WI38 (cell line): Measurements from ENCODE around the gene MGAT1.
A peak's percentile ranks its signal among the peaks of the same experiment; 100 is the strongest.
"Not testable (repeated sequence)": the region's sequence is repeated elsewhere in the genome, so short reads cannot be mapped to it uniquely, and the experiment has no call there.

Experiments used
- H3K4me3 ChIP-seq: 2 replicates; pipeline ENCODE4 v1.5.1; 2011; ENCODE audit warnings: low read depth, mild to moderate bottlenecking, control low read depth, low read length
- TF ChIP-seq, protein P1 (sequence below): IDR thresholded peaks from 2 replicates; pipeline ENCODE4 v1.5.1; 2012; ENCODE audit warnings: low read depth, mild to moderate bottlenecking, control low read depth, low read length

Gene MGAT1

DNA sequence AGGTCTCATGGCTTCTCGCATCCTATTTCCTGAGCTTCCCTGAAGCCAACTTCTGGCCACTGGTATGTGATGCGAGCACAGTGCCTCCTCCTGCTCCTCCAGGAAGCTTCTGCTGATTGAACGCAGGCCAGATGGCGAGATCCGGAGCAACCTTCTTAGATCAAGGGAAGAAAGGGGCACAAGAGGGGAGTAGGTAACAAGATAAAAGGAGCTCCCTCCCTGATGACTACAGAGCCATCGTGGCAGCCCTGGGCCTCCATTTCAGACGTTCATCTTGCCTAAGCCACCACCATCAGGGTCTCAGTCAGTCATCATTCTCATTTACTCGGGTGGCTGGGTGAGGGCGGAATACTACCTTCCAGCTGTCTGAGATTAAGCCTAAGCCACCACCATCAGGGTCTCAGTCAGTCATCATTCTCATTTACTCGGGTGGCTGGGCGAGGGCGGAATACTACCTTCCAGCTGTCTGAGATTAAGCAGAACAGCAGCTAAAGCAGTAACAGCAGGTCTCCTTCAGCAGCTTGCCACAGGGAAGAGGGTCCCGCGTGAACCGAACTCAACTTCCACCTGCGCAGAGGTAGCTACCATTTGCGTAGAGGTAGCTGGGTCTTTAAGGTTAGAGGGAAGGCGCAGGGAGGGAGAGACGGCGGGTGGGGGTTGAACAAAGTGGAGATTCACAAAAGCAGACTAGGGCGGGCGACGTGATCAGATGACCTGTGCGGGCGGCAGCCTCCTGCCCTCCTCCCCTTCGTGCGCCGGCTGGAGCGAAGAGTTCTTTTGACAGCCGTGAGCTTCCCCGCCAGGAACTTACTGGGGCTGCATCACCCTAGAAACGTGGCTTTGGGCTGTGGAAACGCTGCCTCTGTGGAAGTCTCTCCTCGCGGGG lies 27.9 kb upstream of the MGAT1 start:
- H3K4me3 ChIP-seq, result peak overlapping the region; percentile 81
- TF ChIP-seq, protein P1, sequence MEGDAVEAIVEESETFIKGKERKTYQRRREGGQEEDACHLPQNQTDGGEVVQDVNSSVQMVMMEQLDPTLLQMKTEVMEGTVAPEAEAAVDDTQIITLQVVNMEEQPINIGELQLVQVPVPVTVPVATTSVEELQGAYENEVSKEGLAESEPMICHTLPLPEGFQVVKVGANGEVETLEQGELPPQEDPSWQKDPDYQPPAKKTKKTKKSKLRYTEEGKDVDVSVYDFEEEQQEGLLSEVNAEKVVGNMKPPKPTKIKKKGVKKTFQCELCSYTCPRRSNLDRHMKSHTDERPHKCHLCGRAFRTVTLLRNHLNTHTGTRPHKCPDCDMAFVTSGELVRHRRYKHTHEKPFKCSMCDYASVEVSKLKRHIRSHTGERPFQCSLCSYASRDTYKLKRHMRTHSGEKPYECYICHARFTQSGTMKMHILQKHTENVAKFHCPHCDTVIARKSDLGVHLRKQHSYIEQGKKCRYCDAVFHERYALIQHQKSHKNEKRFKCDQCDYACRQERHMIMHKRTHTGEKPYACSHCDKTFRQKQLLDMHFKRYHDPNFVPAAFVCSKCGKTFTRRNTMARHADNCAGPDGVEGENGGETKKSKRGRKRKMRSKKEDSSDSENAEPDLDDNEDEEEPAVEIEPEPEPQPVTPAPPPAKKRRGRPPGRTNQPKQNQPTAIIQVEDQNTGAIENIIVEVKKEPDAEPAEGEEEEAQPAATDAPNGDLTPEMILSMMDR, result no peak

- H3K4me3 ChIP-seq, result no peak overlapping the region
- TF ChIP-seq, protein P1, result no peak
Observed at GRCh38 chr5:180829726-180830125, 27.1 kb upstream of the MGAT1 start.

DNA sequence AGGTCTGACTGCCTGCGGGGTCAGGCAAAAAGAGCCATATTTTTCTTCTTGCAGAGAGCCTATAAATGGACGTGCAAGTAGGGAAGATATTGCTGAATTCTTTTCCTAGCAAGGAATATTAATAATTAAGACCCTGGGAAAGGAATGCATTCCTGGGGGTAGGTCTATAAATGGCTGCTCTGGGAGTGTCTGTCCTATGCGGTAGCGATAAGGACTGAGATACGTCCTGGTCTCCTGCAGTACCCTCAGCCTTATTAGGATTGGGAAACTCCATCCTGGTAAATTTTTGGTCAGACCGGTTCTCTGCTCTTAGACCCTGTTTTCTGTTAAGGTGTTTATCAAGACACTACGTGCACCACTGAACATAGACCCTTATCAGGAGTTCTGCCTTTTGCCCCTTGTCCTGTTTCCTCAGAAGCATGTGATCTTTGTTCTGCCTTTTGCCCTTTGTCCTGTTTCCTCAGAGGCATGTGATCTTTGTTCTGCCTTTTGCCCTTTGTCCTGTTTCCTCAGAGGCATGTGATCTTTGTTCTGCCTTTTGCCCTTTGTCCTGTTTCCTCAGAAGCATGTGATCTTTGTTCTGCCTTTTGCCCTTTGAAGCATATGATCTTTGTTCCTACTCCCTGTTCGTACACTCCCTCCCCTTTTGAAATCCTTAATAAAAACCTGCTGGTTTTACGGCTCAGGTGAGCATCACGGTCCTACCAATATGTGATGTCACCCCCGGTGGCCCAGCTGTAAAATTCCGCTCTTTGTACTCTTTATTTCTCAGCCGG lies 26.3 kb upstream of the MGAT1 start:
- not testable (repeated sequence) for H3K4me3 ChIP-seq

- not testable (repeated sequence) for H3K4me3 ChIP-seq
Observed at GRCh38 chr5:180827374-180827773, 24.8 kb upstream of the MGAT1 start.

- no peak overlapping the region for H3K4me3 ChIP-seq
- TF ChIP-seq, protein P1, result no peak
Observed at GRCh38 chr5:180825768-180826525, 23.3 kb upstream of the MGAT1 start.

DNA sequence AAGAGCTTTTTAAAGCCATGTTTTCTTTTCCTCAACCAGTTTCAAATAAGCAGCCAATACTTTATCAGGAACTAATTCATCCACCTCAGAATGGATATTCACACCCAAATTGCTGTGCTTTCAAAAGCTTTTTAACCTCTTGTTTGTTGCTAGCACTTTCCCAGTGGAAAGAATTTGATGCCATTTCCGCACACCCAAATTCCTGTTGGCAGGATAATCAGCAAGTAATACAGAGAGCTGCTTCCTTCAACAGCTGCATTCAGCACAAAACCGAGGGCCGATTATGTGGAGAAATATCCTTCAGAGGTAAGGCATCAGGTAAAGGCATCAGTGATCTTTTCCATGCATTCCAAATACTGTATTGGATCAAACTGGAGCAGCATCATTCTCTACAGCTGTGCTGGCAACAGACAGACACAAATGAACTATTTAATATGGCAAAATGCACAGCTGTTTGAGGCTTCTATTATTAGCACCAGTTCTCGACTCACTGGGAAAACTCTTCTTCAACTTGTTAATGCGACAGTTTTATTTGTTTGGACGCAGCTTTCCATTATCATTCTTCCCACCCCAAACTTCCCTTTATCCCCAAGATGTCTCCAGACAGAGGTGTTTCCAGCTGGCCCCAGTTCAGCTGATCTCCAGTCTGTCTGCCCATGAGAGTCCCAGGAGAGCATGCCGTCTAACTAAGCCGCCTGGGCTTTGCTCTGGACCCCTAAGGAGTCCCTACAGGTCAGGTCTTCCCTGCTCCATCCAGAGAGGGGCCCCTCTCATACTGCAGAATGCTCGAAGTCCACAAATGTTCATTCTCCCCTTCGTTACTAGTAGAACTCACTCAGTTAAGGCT lies 22.2 kb upstream of the MGAT1 start:
- TF ChIP-seq, protein P1, result no peak
- H3K4me3 ChIP-seq, result no peak overlapping the region

- TF ChIP-seq, protein P1, result no peak
Observed at GRCh38 chr5:180823940-180824629, 21.5 kb upstream of the MGAT1 start.

More at GRCh38 chr5:180823940-180824629, 21.5 kb upstream of the MGAT1 start:
- no peak overlapping the region for H3K4me3 ChIP-seq
